ENCODE data around the gene FCMR. TPM values are rescaled to one million over a fixed set of nuclear protein-coding genes. Genes with fewer than 3 reads are reported as not detected.

FCMR gene
- not detected in 2 replicates for polyA plus RNA-seq

GRCh38 chr1:206921772-206922265 is at the start of gene FCMR:
TSS of gene FCMR (minus strand) at chr1:206921941. CDS start at chr1:206921854, 87 bp downstream.

GRCh38 chr1:206970446-206970845 is 48.7 kb upstream of the FCMR start, which contains the start of gene FCAMR:
TSS of gene FCAMR (minus strand) at chr1:206970460. CDS start at chr1:206970125, 335 bp downstream.

GRCh38 chr1:206946261-206946660 is 24.5 kb upstream of the FCMR start, which contains the start of gene PIGR:
TSS of gene PIGR (minus strand) at chr1:206946466. CDS start at chr1:206940531, 5,935 bp downstream.

GRCh38 chr1:206897175-206897574 is 24.6 kb downstream of the FCMR start, which contains the start of gene IL24:
TSS of gene IL24 (plus strand) at chr1:206897443. CDS start at chr1:206897833, 390 bp downstream.

GRCh38 chr1:206864939-206865671 is 56.6 kb downstream of the FCMR start, which contains the start of gene IL20:
TSS of gene IL20 (plus strand) at chr1:206865623. CDS start at chr1:206865853, 230 bp downstream.

Other genes with a start within 250 kb of the FCMR start
- gene MAPKAPK2, start 237.0 kb downstream of the FCMR start, polyA plus RNA-seq: 1.9 and 3.0 TPM in 2 replicates
- gene IL19, start 151.2 kb downstream of the FCMR start, polyA plus RNA-seq: not detected in 2 replicates
- gene IL10, start 149.4 kb downstream of the FCMR start, polyA plus RNA-seq: not detected in 2 replicates
- not detected in 2 replicates for gene IL20, start 56.3 kb downstream of the FCMR start, polyA plus RNA-seq
- gene IL24, start 24.5 kb downstream of the FCMR start, polyA plus RNA-seq: not detected in 2 replicates
- gene PIGR, start 24.5 kb upstream of the FCMR start, polyA plus RNA-seq: not detected in 2 replicates
- gene FCAMR, start 48.5 kb upstream of the FCMR start, polyA plus RNA-seq: not detected in 2 replicates
- gene C1orf116, start 110.8 kb upstream of the FCMR start, polyA plus RNA-seq: not detected in 2 replicates
- 2.4 and 2.8 TPM in 2 replicates for gene YOD1, start 129.3 kb upstream of the FCMR start, polyA plus RNA-seq
- 6.5 and 8.2 TPM in 2 replicates for gene PFKFB2, start 131.3 kb upstream of the FCMR start, polyA plus RNA-seq
- gene C4BPB, start 166.9 kb upstream of the FCMR start, polyA plus RNA-seq: not detected in 2 replicates
- gene C4BPA, start 182.3 kb upstream of the FCMR start, polyA plus RNA-seq: 0.11 TPM in 1 of 2 replicates, not detected in the other

Data from Purkinje cell (primary cell).